GM19452 (cell line): Measurements from ENCODE around the gene GRIA2.

Experiments
- ATAC-seq: cut with Tn5 transposase; IDR thresholded peaks from one replicate; pipeline ENCODE4 v1.9.1; 2021; ENCODE audit not compliant: unreplicated experiment

Gene GRIA2

GRCh38 chr4:157363360-157363759, 142.8 kb downstream of the GRIA2 start:
- no peak for ATAC-seq

- no peak for ATAC-seq
These were observed 151.6 kb downstream of the GRIA2 start for GRCh38 chr4:157372154-157372553.

GRCh38 chr4:157372567-157372966, 152.0 kb downstream of the GRIA2 start:
- ATAC-seq = no peak

- ATAC-seq = no peak
These were observed 169.2 kb downstream of the GRIA2 start for GRCh38 chr4:157389741-157390140.

- no peak for ATAC-seq
These were observed 184.5 kb downstream of the GRIA2 start for GRCh38 chr4:157405070-157405469.
